GM19468 (cell line): ENCODE measurements around the gene DHRS4.
"Not testable (repeated sequence)": the region's sequence is repeated elsewhere in the genome, so short reads cannot be mapped to it uniquely, and the experiment has no call there.

Experiments used
- ATAC-seq: cut with Tn5 transposase; IDR thresholded peaks from one replicate; pipeline ENCODE4 v1.9.1; 2021; ENCODE audit warnings: mild to moderate bottlenecking, moderate library complexity, moderate number of reproducible peaks; ENCODE audit not compliant: unreplicated experiment; ENCODE audit errors: extremely low read depth

The DHRS4 gene

GRCh38 chr14:23939607-23940326, 13.8 kb upstream of the DHRS4 start:
- no peak for ATAC-seq

GRCh38 chr14:23941230-23941629, 12.3 kb upstream of the DHRS4 start:
- no peak for ATAC-seq

GRCh38 chr14:23941669-23942068, 11.9 kb upstream of the DHRS4 start:
- ATAC-seq: no peak

GRCh38 chr14:23942587-23942986, 11.0 kb upstream of the DHRS4 start:
- no peak for ATAC-seq

GRCh38 chr14:23949069-23949468, 4.5 kb upstream of the DHRS4 start:
- not testable (repeated sequence) for ATAC-seq

- no peak for ATAC-seq
Measured at GRCh38 chr14:23950411-23951135, 3.0 kb upstream of the DHRS4 start.

GRCh38 chr14:23951136-23951466, 2.5 kb upstream of the DHRS4 start:
- not testable (repeated sequence) for ATAC-seq

GRCh38 chr14:23951590-23952201, 1.9 kb upstream of the DHRS4 start:
- ATAC-seq: no peak

- not testable (repeated sequence) for ATAC-seq
Measured at GRCh38 chr14:23953116-23953463, 480 bp upstream of the DHRS4 start.

- ATAC-seq: not testable (repeated sequence)
Measured at GRCh38 chr14:23954279-23954614, 677 bp downstream of the DHRS4 start.

- not testable (repeated sequence) for ATAC-seq
Measured at GRCh38 chr14:23954965-23955364, 1.4 kb downstream of the DHRS4 start.

GRCh38 chr14:23955811-23956210, 2.2 kb downstream of the DHRS4 start:
- not testable (repeated sequence) for ATAC-seq

GRCh38 chr14:23957913-23958569, 4.5 kb downstream of the DHRS4 start:
- ATAC-seq: not testable (repeated sequence)

GRCh38 chr14:23960899-23961298, 7.3 kb downstream of the DHRS4 start:
- ATAC-seq: not testable (repeated sequence)

- ATAC-seq: not testable (repeated sequence)
Measured at GRCh38 chr14:23961704-23962103, 8.1 kb downstream of the DHRS4 start.

GRCh38 chr14:23969130-23969480, 15.5 kb downstream of the DHRS4 start:
- not testable (repeated sequence) for ATAC-seq

GRCh38 chr14:23969481-23970282, 16.1 kb downstream of the DHRS4 start:
- peak; percentile 62 for ATAC-seq

- not testable (repeated sequence) for ATAC-seq
Measured at GRCh38 chr14:23970283-23970659, 16.7 kb downstream of the DHRS4 start.

GRCh38 chr14:23973178-23973577, 19.6 kb downstream of the DHRS4 start:
- ATAC-seq: not testable (repeated sequence)

- ATAC-seq: not testable (repeated sequence)
Measured at GRCh38 chr14:23974041-23974440, 20.5 kb downstream of the DHRS4 start.
